ENCODE data around the gene GSG1L.

GRCh38 chr16:27764869-27765675, 298.4 kb downstream of the GSG1L start:
- TF ChIP-seq CTCF (IDR thresholded peaks at IDR 0.05; ENCODE audit: insufficient read depth, low read length) (no peak), REST (IDR thresholded peaks at IDR 0.05; ENCODE audit: insufficient replicate concordance, low read depth) (no peak), SPI1 (IDR thresholded peaks at IDR 0.05; ENCODE audit: borderline replicate concordance, low read depth) (no peak), GABPA (IDR thresholded peaks at IDR 0.05; ENCODE audit: low read depth) (no peak)

Measured in HL-60 (cell line).